ENCODE results near the gene KLHL5.

Gene KLHL5

DNA sequence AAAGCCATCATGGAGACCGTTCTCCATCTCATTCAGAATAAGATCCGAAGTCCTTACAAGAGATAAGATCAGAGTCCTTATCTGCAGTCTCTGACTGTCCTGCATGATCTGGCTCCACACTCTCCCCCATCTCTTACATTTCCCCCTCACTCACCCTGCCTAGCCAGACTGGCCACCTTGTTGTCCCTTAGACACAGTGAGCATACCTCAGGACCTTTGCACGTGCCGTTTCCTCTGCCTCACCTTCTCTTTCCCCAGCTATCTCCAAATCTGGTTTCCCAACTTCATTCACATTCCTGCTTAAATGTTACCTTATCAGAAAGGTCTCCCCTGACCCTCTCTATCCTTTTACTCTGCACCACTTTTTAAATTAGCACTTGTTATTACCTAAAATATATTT is 44.0 kb downstream of the KLHL5 start:
- no peaks in the 10 kb centered on the region for H3K27me3 ChIP-seq (replicated peaks; ENCODE audit: control insufficient read depth, insufficient read depth, low read length)
- DNase-seq (ENCODE audit: extremely low read depth, insufficient read length), result no peak
- H3K36me3 ChIP-seq (ENCODE audit: control insufficient read depth, insufficient read depth, low read length), result peaks cover 2% of the 10 kb centered on the region
- no peak for TF ChIP-seq CTCF (IDR thresholded peaks at IDR 0.05; ENCODE audit: insufficient read depth, low read length, poor library complexity, severe bottlenecking)
- H3K4me3 ChIP-seq (replicated peaks; ENCODE audit: low read depth, low read length), result no peak overlapping the region

GRCh38 chr4:39114436-39114835 is 52.4 kb downstream of the KLHL5 start:
- no peak overlapping the region for H3K4me3 ChIP-seq (replicated peaks; ENCODE audit: low read depth, low read length)
- DNase-seq (ENCODE audit: extremely low read depth, insufficient read length), result no peak
- H3K27me3 ChIP-seq (replicated peaks; ENCODE audit: control insufficient read depth, insufficient read depth, low read length), result no peaks in the 10 kb centered on the region
- H3K36me3 ChIP-seq (ENCODE audit: control insufficient read depth, insufficient read depth, low read length), result peaks cover 9% of the 10 kb centered on the region
- TF ChIP-seq CTCF (IDR thresholded peaks at IDR 0.05; ENCODE audit: insufficient read depth, low read length, poor library complexity, severe bottlenecking), result no peak

DNA sequence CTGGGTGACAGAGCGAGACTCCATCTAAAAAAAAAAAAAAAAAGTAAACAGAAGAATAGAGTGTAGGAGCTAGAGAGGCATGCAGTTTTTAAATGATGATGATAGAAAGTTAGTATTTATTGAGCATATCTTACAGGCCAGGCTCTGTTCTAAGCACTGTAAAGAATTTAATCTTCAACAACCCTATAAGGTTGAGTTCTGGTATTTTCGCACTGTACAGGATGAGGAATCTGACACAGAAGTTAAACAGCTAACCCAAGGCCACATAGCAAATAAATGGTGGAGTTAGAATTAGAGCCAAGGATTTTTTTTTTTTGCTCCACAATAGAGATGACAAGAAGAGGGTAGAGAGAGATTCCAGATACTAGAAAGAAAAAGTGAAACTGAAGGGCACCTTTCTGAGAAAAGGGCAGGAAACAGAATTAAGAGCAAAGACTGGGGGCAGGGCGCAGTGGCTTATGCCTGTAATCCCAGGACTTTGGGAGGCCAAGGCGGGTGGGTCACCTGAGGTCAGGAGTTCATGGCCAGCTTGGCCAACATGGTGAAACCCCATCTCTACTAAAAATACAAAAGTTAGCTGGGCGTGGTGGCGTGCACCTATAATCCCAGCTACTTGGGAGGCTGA is 56.1 kb downstream of the KLHL5 start:
- DNase-seq (ENCODE audit: extremely low read depth, insufficient read length), result no peak
- Histone ChIP-seq H3K36me3 (ENCODE audit: control insufficient read depth, insufficient read depth, low read length) (peaks cover 9% of the 10 kb centered on the region), H3K4me3 (replicated peaks; ENCODE audit: low read depth, low read length) (no peak overlapping the region), H3K27me3 (replicated peaks; ENCODE audit: control insufficient read depth, insufficient read depth, low read length) (no peaks in the 10 kb centered on the region)
- no peak for TF ChIP-seq CTCF (IDR thresholded peaks at IDR 0.05; ENCODE audit: insufficient read depth, low read length, poor library complexity, severe bottlenecking)

- Histone ChIP-seq H3K36me3 (ENCODE audit: control insufficient read depth, insufficient read depth, low read length) (peaks cover 4% of the 10 kb centered on the region), H3K4me3 (replicated peaks; ENCODE audit: low read depth, low read length) (no peak overlapping the region), H3K27me3 (replicated peaks; ENCODE audit: control insufficient read depth, insufficient read depth, low read length) (no peaks in the 10 kb centered on the region)
- no peak for TF ChIP-seq CTCF (IDR thresholded peaks at IDR 0.05; ENCODE audit: insufficient read depth, low read length, poor library complexity, severe bottlenecking)
- no peak for DNase-seq (ENCODE audit: extremely low read depth, insufficient read length)
Observed at GRCh38 chr4:39120418-39120817, 58.4 kb downstream of the KLHL5 start.

GRCh38 chr4:39124885-39125599 is 63.0 kb downstream of the KLHL5 start:
- Histone ChIP-seq H3K27me3 (replicated peaks; ENCODE audit: control insufficient read depth, insufficient read depth, low read length) (no peaks in the 10 kb centered on the region), H3K36me3 (ENCODE audit: control insufficient read depth, insufficient read depth, low read length) (no peaks in the 10 kb centered on the region), H3K4me3 (replicated peaks; ENCODE audit: low read depth, low read length) (no peak overlapping the region)
- peak; percentile 32 for DNase-seq (ENCODE audit: extremely low read depth, insufficient read length)
- no peak for TF ChIP-seq CTCF (IDR thresholded peaks at IDR 0.05; ENCODE audit: insufficient read depth, low read length, poor library complexity, severe bottlenecking)
